NCI-H1436 treated with DMSO at 0.1 percent for 48 hours (cell line): ENCODE results near the gene SZT2.
A peak's percentile ranks its signal among the peaks of the same experiment; 100 is the strongest.

Experiments used
- DNase-seq: peaks from one replicate; lab custom pipeline; 2025; lab: John Stamatoyannopoulos, UW

SZT2 gene

DNA sequence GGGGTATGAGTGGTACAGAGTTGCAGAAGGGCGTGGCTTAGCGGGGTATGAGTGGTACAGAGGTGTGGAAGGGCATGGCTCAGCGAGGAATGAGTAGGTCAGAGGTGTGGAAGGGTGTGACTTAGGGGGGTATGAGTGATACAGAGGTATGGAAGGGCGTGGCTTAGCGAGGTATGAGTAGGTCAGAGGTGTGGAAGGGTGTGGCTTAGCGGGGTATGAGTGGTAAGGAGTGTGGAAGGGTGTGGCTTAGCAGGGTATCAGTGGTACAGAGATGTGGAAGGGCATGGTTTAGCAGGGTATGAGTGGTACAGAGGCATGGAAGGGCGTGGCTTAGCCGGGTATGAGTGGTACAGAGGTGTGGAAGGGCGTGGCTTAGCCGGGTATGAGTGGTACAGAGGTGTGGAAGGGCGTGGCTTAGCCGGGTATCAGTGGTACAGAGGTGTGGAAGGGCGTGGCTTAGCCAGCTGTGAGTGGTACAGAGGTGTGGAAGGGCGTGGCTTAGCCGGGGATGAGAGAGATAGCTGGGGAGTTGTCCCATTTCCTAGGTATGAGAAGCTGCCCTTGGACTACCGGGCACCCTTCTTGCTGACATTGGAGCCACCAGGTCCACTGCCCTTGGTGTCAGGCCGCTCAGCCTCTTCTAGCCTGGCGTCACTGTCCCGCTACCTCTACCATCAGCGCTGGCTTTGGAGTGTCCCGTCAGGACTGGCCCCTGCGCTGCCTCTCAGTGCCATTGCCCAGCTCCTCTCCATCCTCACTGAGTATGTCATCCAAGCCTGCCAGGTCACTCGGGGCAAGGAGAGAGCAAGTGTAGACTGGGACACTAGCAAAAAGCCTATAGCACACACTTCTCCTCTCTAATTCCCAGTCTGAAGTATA lies 34.2 kb downstream of the SZT2 start:
- DNase-seq: no peak

GRCh38 chr1:43425045-43425444 lies 35.3 kb downstream of the SZT2 start:
- DNase-seq: no peak

DNA sequence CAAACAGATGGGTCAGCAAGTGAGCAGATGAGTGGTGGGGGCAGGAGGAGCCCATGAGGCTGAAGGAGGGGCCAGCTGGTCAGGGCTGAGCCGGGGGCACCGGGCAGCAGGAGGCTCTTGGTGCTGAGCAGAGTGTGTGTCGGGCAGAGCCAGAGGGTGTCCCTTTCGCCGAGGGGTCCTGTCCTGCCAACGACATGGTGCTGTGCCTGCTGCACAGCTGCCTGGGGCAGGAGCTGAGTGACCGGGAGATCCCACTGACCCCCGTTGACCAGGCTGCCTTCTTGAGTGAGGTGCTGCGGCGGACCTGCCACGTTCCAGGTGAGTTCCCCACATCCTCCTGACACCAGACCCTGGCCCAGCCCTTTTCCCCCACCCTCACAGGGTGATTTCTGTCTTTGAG lies 36.5 kb downstream of the SZT2 start:
- no peak for DNase-seq

DNA sequence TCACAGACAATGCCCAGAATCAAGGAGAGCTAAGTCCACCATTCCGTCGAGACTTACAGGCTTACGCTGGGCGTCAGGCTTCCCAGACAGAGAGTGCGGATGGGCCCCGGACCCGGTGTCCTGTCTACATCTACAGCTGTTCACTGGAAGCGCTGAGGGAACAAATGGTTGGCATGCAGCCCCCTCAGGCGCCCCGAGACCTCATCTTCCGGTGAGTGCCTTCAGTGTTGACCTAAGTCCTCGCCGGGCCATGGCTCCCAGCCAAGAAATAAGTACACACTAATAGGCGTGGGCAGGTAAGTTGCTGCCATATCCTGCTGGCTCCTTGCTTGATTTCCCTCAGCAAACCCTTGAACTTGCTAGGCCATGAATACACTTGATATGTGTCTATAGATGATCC lies 37.8 kb downstream of the SZT2 start:
- no peak for DNase-seq

DNA sequence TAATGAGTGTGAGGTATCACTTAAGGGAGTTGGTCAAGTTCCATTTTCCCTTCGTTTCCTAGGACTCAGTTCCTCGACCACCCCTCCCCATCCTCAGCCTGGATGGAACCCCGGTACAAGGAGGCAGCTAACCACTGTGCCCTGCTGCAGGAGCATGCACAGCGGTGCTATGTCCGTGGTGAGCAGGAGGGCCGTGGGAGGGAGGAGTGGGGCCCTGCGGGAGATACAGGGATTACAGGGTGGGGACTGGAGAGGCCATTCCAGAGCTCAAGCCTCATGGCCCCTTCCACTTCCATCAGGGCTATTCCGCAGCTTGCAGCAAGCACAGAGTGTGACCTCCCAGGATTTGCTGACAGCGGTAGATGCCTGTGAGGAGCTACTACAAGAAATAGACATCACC lies 38.2 kb downstream of the SZT2 start:
- DNase-seq: no peak

DNA sequence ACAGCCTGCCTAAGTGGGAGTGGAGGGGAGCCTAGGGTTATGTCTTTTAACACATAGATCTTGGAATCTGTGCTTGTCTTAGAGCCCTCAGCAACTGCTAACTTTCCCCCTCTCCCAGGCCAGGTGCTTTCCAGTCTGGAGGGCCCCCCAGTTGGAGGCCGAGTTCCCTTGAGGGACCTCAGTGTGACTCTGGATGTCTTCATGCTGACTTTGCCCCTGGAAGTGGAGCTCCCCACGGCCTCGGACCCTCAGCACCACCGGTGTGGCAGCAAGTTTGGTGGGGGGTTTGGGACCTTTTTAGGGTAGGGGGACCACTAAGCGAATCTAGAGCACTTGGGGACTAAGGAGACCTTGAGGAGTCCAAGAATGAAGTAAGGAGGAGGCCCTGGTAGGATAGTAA lies 41.1 kb downstream of the SZT2 start:
- no peak for DNase-seq

DNA sequence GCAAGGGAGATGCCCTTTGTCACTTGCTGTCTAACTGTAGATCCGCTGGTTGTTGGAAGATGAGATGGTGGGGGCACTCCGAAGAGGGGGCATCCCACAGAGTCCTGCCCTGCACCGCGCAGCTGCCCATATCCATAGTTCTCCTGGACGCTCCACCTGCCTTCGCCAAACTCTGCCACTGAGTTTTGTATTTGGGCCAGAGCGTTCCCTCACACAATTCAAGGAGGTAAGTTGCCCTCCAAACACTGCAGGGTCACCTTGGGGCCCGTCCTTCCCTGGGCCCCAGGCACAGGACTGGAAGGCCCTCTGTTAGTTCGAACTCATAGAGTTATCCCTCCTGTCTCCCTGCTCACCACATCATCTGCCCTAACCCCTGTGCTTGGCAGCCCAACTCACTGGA lies 42.0 kb downstream of the SZT2 start:
- DNase-seq: no peak

DNA sequence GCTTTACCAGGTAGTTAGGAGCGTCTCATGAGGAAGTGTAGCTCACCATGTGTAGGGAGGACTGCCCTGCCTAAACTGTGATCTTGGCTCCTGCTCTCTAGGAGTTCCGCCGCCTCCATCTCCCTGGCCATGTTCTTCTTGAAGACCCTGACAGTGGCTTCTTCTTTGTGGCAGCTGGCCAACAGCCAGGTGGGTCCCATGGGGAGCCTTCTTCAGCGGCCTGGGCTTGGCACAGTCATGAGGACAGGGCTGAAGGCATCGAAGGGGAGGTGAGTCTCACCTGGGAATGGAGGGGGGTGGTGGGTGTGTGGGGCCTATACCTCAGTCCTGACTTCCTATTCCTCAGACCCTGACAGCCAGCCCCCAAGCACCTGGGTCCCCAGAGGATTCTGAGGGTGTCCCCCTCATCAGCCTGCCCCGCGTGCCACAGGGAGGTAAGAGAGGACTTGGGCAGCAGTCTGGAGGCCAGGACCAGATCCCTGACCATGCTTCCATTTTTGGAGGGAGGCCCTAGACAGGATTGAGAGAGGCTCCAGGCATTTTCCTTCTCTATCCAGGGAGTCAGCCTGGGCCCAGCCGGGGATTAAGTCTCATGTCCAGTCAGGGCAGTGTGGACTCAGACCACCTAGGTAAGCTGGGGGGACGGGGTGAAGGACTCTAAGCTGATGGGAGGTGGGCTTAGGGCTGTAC lies 42.6 kb downstream of the SZT2 start:
- no peak for DNase-seq

DNA sequence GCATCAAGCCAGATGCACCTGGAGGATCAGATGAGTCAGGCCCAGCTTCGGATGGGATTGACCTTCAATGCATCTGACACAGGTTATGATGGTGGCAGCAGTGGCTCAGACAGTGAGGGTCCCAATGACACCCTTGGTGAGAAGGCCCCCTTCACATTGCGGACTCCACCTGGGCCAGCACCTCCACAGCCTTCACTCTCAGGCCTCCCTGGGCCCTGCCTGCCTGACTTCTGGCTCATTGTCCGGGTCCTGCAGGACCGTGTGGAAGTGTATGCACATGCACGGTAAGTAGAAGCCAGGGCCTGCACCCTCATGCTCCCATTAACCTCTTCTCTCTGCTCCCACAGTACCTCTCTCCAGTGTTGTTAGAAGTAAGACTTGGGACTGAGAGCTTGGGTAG lies 43.2 kb downstream of the SZT2 start:
- DNase-seq: no peak

DNA sequence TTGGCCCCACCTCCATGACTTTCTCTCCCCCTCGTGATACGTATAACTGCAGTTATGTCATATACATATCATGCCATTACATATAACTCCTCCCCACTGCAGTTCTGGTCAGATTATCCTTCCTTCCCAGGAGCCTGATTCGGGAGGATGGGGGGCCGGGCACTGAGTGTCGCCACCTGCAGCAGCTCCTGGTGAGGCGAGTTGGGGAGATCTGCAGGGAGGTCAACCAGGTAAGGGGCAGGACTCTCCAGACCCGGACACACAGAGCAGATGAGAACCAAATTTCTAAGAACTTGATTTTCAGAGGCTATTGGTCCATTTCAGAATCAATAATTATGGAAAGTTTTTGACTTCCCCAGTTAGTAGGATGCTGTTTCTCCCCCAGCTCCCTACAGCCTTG lies 44.6 kb downstream of the SZT2 start:
- no peak for DNase-seq

DNA sequence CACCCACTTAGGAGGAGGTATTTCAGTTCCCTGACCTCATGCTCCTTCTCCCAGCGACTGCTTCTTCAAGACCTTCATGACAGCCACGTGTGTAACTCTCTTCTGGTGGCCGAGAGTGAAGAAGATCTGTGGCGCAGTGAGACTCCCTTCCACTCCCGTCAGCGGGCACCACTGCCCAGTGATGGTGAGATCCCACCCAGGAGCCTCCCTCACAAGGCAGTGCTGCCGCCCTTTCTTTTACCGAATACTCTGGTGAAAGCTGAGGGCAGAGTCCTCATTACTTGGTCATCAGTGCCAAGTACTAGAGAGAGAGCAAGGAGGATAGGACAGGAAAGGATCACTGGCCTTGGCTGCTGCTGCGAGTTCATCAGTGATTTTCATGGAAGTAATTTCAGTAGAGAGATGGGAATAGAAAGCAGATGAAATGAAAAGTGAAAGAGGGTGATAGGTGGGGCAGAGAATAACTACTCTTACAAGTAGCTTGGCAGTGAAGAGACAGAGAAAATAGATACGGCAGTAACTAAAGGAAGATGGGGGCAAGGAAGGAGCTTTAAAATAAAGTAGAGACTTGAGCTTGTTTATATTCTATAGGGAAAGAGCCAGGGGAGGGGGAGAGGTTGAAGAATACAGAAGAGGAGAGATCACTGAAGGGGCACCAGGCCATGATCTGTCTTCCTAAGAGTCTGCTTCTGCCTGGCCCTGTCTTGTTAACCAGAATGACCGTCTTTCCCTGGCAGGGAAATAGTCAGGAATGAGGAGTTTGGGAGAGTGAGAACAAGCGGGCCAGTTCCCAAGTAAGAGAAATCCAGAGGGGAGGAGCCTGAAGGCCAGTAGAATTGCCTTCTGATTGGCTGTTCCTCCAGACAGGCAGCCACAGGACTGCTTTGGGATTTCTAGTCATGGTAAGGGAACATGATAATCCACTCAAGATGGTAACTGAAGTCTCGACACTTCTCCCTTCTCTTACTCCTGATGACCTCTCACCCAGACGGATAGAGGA lies 45.7 kb downstream of the SZT2 start:
- no peak for DNase-seq

DNA sequence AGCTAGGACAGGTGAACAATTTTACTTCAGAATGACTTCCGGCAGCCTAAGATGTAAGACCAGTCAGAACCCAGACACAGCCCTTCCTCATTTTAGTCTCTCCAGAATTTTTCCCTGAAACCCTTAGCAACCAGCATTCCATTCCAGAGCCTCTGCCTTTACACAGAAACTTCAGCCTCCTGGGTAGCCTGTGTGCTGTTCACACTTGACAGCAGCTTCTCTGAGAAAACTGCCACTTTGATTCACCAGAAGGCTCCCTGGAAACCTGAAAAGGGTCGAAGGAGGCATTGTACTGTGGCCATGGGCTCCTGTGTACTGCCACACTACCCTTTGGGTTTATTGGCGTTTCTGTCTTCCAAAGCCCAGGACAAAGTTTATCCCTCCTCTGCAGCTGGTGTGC lies 46.7 kb downstream of the SZT2 start:
- no peak for DNase-seq

DNA sequence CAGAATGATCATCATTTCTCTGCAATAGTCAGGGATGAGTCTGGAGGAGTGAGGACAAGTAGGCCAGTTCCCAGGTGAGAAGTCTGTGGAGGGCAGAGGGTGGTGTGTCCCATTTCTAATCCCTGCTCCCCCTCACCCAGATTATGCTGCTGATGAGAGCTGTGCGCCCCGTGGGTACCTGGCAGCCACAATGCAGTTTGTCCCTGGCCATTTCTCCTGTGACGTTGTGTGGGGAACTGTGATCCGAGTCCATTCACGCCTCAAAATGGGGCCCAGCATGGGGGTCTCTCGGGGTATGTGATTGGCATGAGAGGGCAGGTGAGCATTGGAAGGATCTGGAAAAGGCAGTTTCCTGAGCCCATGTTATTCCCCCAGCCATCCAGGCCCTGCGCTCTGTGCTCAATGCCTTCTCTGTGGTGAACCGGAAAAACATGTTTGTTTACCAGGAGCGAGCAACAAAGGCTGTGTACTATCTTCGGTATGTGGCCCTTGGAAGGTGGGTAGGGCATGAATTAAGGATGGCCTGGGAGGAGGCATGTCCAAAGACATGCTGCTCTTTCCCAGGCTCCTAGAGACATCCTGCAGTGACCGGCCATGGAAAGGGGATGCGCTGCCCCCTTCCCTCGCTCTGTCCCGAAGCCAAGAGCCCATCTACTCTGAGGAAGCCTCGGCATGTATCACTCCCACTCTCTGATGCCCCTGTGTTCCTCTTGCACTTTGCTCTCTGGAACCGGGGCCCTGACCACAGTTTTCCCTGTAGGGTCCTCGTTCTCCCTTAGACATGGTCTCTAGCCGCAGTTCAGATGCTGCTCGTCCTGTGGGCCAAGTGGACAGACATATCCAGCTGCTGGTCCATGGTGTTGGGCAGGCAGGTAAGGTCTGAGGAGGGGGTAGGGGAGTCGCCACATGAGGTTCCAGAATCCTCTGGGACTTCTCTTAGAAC lies 47.6 kb downstream of the SZT2 start:
- no peak for DNase-seq

DNA sequence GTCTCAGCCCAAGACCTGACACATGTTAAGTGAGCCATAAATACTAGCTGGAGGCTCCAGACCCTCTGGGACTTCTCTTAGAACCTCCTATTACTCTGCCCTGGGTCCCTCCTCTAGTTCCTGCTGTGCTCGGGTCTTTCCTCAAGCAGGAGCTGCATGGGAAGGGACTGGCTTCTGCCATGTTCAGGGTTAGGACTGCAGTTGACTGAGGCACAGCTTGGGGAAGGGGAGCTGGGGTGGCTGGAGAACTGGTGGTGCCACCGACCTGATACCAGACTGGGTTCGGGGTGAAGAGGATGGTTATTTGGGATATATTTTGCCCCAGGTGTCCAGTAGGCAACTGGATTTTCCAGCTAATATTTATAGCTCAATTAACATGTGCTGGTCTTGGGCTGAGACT lies 48.3 kb downstream of the SZT2 start:
- no peak for DNase-seq

DNA sequence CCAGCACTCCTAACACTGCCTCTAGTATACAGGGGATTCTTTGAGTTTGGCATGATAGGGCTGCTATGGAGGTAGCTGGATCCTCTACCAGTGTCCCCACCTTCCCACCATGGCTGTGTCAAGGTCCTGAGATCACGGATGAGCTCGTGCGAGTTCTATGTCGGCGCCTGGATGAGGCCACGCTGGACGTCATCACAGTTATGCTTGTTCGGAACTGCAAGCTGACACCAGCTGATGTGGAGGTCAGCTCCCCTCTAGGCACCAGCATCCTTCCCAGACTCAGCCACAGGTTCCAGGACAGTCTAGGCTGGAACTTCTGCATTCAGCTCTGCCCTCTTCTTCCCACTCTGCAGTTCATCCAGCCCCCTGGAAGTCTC lies 48.9 kb downstream of the SZT2 start:
- DNase-seq: no peak

DNA sequence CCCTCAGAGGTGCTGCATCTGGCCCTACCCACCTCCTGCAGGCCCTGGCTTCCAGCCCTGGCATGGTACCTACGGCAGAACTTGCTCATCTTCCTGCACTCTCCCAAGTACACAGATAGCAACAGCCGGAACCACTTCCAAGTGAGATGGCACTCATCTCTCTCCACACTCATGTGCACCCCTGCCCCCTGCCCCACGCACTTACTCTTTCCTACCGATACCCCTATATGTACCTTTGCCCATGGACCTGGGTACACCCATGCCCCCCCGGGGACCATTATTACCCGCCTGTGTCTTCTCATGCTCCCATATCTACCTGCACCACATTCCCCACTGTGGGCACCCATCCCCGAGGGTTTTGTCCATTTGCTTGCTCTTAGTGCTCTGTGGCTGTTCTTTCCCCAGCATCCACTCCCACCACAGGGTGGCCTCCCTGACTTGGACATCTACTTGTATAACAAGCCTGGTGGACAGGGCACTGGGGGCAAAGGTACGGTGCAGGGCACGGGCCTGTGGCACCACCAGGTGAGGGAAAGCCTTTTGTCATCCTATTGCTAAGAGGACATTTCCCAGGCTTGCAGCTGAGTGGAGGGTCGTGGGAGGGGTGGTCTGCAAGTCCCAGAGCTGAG lies 49.4 kb downstream of the SZT2 start:
- DNase-seq: no peak

DNA sequence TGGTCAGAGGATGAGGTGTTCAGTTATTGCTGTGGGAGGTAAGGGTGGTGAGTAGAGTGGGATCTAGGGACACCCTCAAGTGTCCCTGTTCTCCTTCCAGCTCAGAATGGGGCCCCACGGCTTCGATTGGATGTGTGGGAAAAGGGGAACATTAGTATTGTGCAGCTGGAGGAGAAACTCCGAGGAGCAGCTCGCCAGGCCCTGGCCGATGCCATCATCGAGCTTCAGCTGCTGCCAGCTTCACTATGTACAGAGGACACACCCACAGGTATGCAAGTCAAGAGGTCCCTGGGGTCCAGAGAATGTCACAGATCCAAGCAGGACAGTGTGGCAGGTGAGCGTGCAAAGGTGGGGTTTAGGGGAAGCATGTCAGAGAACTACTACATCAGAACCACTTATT lies 50.1 kb downstream of the SZT2 start:
- DNase-seq: no peak

DNA sequence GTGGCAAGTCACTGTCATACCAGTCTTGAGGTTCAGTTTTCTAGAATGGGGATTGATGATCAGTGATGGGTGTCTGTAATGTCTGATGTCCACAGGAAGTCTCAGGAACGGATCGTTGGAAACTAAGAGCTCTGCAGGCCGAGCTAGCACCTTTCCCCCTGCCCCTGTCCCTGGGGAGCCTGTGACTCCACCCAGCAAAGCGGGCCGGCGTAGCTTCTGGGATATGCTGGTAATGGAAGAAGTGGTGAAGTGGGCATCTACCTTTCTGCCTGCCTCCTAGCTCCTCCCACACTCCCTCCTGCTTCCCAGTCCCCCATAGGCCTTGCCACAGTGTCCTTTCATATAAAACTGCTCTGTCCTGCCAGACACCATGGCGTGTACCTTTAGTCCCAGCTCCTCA lies 50.7 kb downstream of the SZT2 start:
- peak; percentile 74 for DNase-seq

GRCh38 chr1:43441166-43441893 lies 51.6 kb downstream of the SZT2 start:
- no peak for DNase-seq
